Lower leg skin (tissue), 4 donors: ENCODE data around the gene POLR2L. TPM values are rescaled to one million over a fixed set of nuclear protein-coding genes. Genes with fewer than 3 reads are reported as not detected.

Experiments
- DNase-seq, 2 donors: peaks; one replicate each; pipeline ENCODE4 v3.0.0-alpha.2; 2019; ENCODE audit warnings: low spot score in 2 of 2
- H3K4me3 ChIP-seq: fragments of 200-600 bp; sonication (generic); 2 replicates; pipeline ENCODE4 v1.5.1; 2017; ENCODE audit warnings: mild to moderate bottlenecking, low read depth; ENCODE audit not compliant: poor library complexity, severe bottlenecking
- CTCF ChIP-seq, 3 donors: fragments of 450-650 bp; IDR thresholded peaks; one replicate each; pipeline ENCODE4 v1.5.1; 2016; ENCODE audit warnings: antibody characterized with exemption in 3 of 3, mild to moderate bottlenecking in 3 of 3, moderate library complexity in 2 of 3
- POLR2A ChIP-seq, 2 donors: fragments of 450-650 bp; IDR thresholded peaks; one replicate each; pipeline ENCODE4 v1.6.1; 2016 to 2017; ENCODE audit warnings: antibody characterized with exemption in 2 of 2, mild to moderate bottlenecking in 1 of 2, moderate library complexity in 1 of 2
- WGBS, 2 donors: methylation state at CpG; one replicate each; pipeline ENCODE4 v1.1.5; 2018; 5-methylcytosine and 5-hydroxymethylcytosine counted together
- intact Hi-C: fragments of 100-400 bp; cut with DNase I; formaldehyde crosslinking; loops from one replicate; pipeline ENCODE4 v1.15.0; 2023; ENCODE audit warnings: low total_unique reads
- total RNA-seq, 4 donors: library from RNA; depleted of rRNA; stranded (reverse); fragments of >200 nt; gene quantifications; one replicate each; pipeline ENCODE4 v1.1.0, GENCODE V29; 2016

POLR2L gene
- total RNA-seq, 4 donors from 2014 or later = 39.1 to 61.2 (median 51.4) TPM

DNA sequence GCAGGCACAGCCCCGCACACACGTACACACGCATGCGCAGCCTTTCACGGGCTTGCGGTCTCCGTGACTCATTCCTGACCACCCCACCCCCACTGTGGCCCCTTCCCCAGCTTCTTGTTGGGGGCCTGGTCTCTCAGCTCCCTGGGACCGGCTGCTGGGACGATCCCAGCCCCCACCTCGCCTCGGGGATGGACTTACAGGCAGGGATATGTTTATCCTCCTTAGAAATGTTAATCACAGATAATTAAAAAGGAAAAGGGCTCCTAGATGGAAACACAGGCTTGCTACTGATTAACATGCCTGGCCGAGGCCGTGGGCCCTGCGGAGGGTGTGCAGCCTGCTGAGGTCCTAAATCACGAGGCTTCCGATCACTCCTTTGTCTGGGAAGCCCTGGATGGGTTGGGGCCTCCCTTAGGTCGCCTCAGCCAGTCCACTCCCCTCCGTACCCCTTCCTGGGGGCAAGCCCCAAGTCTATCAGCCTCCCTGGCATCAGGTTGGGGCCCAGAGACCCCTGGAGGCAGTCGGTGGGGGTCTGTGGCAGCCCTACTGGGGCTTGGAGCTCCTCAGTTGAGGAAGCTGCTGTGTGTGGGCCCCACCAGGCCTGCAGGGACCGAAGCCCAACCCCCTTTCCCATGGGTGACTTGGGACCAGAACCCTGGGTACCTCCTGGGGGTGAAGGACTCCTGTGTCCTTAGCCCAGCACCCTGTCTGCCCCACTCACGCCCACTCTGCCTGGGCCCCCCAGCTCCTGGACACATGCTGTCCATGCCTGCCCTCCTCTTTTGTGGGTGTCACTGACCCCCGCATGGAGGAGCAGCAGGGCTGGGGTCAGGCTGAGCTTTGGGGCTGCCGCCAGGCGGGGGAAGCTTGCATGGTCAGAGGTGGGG, 20.9 kb upstream of the POLR2L start:
- no peak for DNase-seq
- 91% methylated on average over 21 to 24 of the region's 24 CpGs for WGBS, 2 donors
- H3K4me3 ChIP-seq = no peak overlapping the region
- TF ChIP-seq CTCF (IDR thresholded peaks at IDR 0.05) = no peak
- TF ChIP-seq POLR2A (IDR thresholded peaks at IDR 0.05) = no peak
- intact Hi-C loops = no loop called here

GRCh38 chr11:862696-863022, 20.3 kb upstream of the POLR2L start:
- intact Hi-C loops = no loop called here
- DNase-seq = no peak
- TF ChIP-seq CTCF (IDR thresholded peaks at IDR 0.05) = no peak
- TF ChIP-seq POLR2A (IDR thresholded peaks at IDR 0.05) = no peak
- WGBS, 2 donors = 77% methylated on average over 6 of the region's 12 CpGs; no CpG with 5 or more reads in 1 of the 2 donors
- H3K4me3 ChIP-seq = no peak overlapping the region

DNA sequence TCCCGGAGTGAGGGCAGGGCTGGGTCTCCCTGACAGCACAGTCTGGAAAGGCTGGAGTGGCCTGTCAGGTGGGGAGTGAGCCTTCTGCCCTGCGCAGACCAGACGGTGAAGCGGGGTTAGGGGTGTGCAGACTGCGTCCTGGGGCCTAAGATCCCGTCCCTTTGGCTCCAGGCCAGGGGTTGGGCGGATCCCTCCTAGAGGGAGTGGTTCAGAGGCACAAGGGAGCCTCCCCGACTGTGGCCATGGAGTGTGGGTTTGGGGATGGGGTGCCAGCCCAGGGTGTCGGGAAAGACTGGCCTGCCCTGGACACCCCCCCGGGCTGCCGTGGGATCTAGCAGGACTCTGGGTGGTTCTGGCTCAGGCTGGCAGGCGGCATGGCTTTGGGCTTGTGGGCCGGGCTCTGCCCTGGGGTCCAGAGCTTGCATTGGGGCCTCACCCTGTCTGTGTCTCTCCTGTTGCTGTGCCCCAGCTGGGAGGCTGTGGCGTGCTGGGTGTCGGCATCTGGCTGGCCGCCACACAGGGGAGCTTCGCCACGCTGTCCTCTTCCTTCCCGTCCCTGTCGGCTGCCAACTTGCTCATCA, 19.8 kb upstream of the POLR2L start:
- intact Hi-C loops = no loop called here
- no peak overlapping the region for H3K4me3 ChIP-seq
- WGBS, 2 donors = 40 to 64% methylated on average over 8 to 20 of the region's 20 CpGs
- TF ChIP-seq CTCF (IDR thresholded peaks at IDR 0.05) = no peak
- no peak for DNase-seq

- H3K4me3 ChIP-seq = no peak overlapping the region
- no peak for DNase-seq
- 89 to 93% methylated on average over 14 of the region's 14 CpGs for WGBS, 2 donors
- intact Hi-C loops = no loop called here
- no peak for TF ChIP-seq CTCF (IDR thresholded peaks at IDR 0.05)
- no peak for TF ChIP-seq POLR2A (IDR thresholded peaks at IDR 0.05)
These were observed 18.8 kb upstream of the POLR2L start for GRCh38 chr11:861105-861479.

GRCh38 chr11:860234-861104, 18.1 kb upstream of the POLR2L start:
- TF ChIP-seq CTCF (IDR thresholded peaks at IDR 0.05) (no peak), POLR2A (IDR thresholded peaks at IDR 0.05) (no peak)
- H3K4me3 ChIP-seq = no peak overlapping the region
- DNase-seq = no peak
- intact Hi-C loops = no loop called here
- WGBS, 2 donors = 82 to 86% methylated on average over 14 to 15 of the region's 21 CpGs
